ENCODE measurements around the gene PLCZ1.
"Not testable (repeated sequence)": the region's sequence is repeated elsewhere in the genome, so short reads cannot be mapped to it uniquely, and the experiment has no call there.

PLCZ1 gene

GRCh38 chr12:18703321-18703720, 34.5 kb downstream of the PLCZ1 start:
- no peak for DNase-seq

- no peak for DNase-seq
These were observed 37.5 kb downstream of the PLCZ1 start for GRCh38 chr12:18700271-18700670.

GRCh38 chr12:18696971-18697602, 40.7 kb downstream of the PLCZ1 start:
- no peak for DNase-seq

DNA sequence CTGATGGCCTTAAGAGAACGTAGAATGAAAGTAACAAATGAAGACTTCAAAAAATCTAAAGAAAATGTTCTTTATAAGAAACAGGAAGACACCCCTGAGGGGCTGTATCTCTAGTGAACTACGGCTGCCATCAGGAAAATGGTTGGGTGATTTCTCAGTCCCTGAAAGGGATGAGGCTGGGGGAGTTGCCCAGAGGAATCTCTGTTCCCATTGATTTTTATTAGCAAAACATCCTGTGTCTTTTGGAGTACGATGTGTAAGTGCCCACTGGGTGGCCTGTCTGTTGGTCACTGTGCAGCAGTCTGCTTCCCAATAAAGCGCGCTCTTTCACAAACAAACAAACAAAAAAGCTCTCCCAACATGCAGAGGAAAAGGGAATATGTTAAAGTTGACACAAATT, 43.8 kb downstream of the PLCZ1 start:
- DNase-seq = not testable (repeated sequence)

DNA sequence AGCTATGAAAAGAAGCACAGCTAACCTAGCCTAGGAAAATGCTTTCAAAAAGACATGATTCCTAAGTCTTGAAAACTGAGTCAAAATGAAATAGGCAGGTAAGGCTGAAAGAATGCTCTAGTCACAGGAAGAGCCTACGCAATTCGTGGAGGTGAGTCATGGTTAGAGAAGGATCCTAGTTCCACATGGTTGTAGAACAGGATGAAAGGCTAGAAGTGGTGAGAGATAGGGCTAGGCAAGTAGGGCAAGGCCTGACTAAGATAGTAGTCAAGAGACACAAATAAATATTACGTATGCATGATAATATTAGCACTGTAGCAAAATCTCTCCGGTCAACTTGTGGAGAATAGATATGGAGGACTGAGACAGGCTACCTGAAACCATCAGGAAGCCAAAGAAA, 47.2 kb downstream of the PLCZ1 start:
- DNase-seq = no peak

GRCh38 chr12:18689771-18690170, 48.0 kb downstream of the PLCZ1 start:
- DNase-seq = no peak

DNA sequence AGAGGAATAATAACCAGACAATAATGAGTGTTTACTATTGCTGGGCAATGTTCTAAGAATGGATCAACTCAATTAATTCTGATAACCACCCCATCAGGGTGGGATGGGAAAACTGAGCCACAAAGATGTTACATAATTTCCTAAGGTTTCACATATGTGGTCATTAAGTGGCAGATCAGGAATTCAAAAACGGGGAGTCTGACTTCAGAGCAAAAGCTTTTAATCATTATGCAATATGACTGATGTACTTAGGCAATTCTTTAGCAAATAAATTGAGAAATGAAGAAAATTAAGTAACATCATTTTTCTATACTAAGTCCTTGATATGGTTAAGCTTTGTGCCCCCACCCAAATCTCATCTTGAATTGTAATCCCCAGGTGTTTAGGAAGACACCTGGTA, 53.4 kb downstream of the PLCZ1 start:
- DNase-seq = peak in 1 of 2 experiments; percentile 7

GRCh38 chr12:18683327-18684013, 54.3 kb downstream of the PLCZ1 start:
- peak; percentile 36 to 52 for DNase-seq

DNA sequence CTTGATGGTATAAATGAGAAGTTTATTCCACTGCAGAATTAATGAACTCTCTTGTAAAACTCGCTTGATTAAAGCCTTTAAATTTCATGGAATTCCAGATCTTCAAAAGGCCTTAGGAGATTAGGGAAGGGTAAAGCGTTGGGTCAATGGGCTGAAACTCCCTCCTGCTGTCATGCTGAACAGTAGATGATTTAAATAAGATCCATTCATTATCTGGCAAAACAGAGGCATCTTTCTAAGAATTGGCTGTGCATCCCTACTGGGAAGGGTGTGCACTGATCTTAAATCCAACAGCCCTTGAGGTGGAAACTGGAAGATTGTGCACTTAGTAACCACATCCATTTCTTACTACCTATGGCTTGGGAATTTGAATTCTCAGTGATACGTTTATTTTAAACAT, 56.0 kb downstream of the PLCZ1 start:
- no peak for DNase-seq

GRCh38 chr12:18676996-18677588, 60.7 kb downstream of the PLCZ1 start:
- DNase-seq = no peak

DNA sequence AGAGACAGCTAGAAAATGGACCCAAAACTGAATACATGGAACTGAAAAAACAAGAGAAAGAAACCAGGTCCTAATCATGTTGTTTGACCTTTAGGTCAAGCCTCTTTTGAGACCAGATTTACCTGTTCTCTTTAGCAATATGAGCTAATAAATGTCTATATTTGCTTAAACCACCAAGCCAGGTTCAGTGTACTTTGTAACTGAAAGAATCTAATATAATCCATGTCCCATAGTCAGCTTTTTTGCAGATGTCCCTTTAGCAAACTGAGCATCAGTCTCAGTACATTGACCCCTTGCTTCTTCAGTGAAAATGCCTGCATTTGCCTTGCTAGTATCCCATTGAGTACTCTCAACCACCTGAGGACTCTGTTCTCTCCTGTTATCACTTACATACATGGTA, 61.7 kb downstream of the PLCZ1 start:
- DNase-seq = no peak

DNA sequence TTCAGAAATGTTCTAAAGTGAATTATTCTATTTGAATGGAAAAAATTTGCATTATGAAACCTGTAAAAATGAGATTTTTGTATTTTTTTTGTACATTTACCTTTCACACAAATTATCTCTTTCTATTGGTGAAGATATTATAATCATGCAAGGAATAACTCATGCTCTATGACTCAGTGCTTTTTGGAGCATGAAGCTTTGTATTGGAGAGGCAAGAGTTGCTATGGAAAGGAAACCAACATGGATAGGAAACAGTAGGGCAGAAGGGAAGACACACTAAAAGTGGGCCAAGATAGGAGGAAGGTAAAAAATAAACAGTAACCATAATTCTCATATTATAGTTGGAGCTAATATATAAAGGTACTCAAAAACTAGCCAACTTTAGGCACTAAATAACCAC, 79.0 kb downstream of the PLCZ1 start:
- DNase-seq = no peak

- no peak for DNase-seq
These were observed 79.6 kb downstream of the PLCZ1 start for GRCh38 chr12:18658179-18658578.

GRCh38 chr12:18655351-18655750, 82.5 kb downstream of the PLCZ1 start:
- no peak for DNase-seq

DNA sequence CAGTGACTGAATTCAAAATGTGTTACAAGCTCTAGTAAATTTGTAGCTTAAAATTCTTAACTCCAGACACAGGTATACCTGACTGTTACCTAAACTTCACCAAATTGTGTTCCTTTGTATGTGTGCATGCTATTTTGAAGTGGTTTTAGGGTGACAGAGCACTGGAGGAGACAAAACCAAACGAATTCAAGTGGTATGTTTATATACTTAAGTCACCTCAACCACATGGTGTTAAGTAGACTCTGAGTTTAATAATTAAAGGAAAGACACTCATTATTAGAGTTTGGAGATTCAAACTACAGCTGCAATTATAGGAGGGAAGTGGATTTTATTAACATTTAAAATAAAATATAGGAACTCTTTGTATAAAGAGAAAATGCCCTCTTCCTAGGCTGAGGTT, 84.3 kb downstream of the PLCZ1 start:
- DNase-seq = no peak

DNA sequence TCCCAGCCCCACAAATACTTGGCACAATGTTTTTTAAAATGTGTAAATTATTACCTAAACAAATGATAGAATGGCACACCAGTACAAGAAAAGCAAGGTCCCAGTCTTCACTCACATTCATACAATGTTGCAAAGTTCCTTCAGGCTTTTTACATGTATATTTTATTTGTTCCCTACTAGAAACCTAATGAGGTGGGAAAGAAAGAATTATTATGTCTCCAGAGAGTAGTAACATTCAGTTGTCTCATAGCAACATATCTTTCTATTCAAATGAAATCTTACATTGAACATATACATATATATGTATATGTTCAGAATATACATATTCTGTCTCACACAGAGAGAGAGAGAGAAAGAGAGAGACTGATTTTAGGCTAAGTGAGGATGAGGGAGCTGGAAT, 85.2 kb downstream of the PLCZ1 start:
- DNase-seq = no peak

- DNase-seq = no peak
These were observed 86.3 kb downstream of the PLCZ1 start for GRCh38 chr12:18651525-18651924.

GRCh38 chr12:18646286-18646890, 91.4 kb downstream of the PLCZ1 start:
- no peak for DNase-seq

GRCh38 chr12:18644564-18644963, 93.2 kb downstream of the PLCZ1 start:
- no peak for DNase-seq

GRCh38 chr12:18643681-18644080, 94.1 kb downstream of the PLCZ1 start:
- no peak for DNase-seq

DNA sequence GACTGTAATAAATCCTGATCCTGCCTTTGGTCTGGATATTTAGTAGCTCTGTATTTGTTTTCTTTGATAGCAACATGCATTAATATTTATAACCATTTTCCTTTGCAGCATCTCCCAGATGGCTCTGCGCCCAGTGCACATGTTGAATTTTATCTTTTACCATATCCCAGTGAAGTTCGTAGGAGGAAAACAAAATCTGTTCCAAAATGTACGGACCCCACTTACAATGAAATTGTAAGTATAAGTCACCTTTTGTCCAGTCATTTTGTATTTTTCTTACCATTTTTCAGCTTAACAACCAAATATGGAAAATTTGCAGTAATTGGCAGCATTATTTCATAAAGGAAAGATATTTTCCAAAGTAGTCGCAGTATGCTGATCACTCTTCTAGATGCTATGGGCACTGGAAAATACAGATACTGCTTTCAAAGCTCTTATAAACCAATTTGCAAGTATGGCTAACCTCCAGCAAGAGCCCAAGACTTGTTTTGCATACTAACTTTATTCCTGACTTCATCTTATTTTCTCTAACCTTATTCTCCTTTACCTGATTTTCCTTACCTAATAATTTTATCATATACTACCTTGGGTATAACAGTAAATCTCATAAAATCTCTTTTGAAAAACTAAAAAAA, 97.4 kb downstream of the PLCZ1 start:
- no peak for DNase-seq

GRCh38 chr12:18634382-18634781, 103.4 kb downstream of the PLCZ1 start:
- no peak for DNase-seq

Measured in Kasumi-1 (cell line).